GM13977 (cell line): ENCODE measurements around the gene PGS1.
A peak's percentile ranks its signal among the peaks of the same experiment; 100 is the strongest.

Experiments
- DNase-seq: peaks from one replicate; pipeline ENCODE4 v3.0.0; 2012; ENCODE audit warnings: low spot score
- in situ Hi-C: fragments of 300-500 bp; cut with MboI; formaldehyde crosslinking; loops from one replicate; pipeline ENCODE4 v1.12.0; 2022; ENCODE audit warnings: low sequenced_read_pairs, low pct_unique_long_range_greater_than_20kb, mixed read lengths, inconsistent platforms; ENCODE audit not compliant: unreplicated experiment
- TF ChIP-seq, protein P1 (sequence below): IDR thresholded peaks from 2 replicates; pipeline ENCODE4 v1.5.1; 2012; ENCODE audit warnings: mild to moderate bottlenecking, control low read depth; ENCODE audit not compliant: insufficient read depth; ENCODE audit errors: extremely low read depth, missing control alignments

PGS1 gene

DNA sequence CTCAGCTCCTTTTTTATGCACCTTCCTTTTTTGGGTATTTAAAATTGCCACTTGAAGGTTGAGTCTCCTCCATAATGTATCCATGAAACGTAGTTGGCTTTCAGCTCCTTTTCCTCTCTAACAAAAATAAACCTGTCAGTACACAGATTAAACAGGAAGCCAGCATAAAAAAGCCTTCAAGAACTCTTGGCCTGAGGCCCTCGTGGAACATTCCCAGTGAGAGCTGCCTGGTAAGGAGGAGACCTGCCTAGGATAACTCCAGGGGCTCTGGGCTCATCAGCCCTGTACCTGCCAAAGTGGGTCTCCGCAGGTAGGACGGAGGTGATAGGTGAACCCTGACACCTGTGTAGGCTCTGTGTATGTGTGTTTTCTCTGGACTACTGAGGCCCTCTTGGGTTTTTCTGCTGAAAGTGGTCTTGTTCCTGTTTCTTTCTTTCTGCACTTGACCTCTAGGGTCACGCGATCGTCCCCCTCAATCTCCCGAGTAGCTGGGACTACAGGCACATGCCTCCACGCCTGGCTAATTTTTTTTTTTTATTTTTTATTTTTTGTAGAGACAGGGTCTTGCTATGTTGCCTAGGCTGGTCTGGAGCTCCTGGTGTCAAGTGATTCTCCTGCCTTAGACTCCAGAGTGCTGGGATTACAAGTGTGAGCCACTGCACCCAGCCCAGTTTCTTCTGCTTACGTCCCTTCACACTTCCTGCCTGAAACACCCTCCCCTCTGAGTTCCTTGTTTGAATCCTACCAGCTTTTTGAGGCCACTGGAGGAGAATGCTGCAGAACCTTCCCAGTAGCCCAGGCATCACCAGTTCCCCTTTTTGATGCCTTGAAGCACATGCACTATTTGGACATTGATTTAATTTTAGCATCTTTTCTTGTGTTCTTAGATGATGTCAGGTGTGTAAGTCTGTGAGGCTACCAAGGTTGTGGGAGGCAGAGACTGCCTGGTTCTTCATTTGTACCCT, 9.8 kb downstream of the PGS1 start:
- in situ Hi-C loops, result no loop called here
- TF ChIP-seq, protein P1, sequence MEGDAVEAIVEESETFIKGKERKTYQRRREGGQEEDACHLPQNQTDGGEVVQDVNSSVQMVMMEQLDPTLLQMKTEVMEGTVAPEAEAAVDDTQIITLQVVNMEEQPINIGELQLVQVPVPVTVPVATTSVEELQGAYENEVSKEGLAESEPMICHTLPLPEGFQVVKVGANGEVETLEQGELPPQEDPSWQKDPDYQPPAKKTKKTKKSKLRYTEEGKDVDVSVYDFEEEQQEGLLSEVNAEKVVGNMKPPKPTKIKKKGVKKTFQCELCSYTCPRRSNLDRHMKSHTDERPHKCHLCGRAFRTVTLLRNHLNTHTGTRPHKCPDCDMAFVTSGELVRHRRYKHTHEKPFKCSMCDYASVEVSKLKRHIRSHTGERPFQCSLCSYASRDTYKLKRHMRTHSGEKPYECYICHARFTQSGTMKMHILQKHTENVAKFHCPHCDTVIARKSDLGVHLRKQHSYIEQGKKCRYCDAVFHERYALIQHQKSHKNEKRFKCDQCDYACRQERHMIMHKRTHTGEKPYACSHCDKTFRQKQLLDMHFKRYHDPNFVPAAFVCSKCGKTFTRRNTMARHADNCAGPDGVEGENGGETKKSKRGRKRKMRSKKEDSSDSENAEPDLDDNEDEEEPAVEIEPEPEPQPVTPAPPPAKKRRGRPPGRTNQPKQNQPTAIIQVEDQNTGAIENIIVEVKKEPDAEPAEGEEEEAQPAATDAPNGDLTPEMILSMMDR, result no peak
- peak; percentile 62 for DNase-seq

DNA sequence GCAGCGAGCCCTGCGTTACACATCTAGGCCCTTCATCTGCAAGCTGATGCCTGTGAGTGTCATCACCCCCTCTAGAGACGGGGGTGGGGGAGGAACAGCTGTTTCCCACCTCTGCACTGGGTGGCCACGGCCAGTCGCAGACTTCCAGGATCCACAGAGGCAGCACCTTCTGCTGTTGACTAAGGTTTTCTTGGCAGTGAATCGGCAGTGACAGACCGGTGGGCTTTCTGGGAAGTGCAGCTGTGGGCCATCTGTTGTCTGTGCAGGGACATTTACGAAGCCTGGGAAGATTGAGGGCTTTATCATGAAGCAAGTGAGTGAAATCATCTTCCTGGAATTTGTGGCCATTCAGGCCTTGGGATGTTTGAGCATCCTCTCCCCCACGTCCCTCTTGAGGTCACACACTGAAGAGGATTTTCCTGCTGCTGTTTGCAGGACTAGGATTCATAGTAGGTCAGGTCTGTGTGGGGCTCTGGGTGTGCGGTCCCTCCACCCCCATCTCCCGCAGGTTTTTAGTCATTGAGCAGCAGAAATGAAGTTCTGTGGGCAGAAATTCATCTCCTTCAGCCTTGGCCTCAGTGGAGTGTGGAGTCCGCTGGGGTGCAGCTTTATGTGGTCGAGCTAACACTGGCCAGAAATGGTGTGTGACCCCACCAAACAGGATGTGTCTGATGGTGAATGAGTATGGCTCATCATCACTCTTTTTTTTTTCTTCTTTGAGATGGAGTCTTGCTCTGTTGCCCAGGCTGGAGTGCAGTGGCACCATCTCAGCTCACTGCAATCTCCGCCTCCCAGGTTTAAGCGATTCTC, 12.0 kb downstream of the PGS1 start:
- DNase-seq, result no peak
- TF ChIP-seq, protein P1, result no peak
- in situ Hi-C loops, result no loop called here

DNA sequence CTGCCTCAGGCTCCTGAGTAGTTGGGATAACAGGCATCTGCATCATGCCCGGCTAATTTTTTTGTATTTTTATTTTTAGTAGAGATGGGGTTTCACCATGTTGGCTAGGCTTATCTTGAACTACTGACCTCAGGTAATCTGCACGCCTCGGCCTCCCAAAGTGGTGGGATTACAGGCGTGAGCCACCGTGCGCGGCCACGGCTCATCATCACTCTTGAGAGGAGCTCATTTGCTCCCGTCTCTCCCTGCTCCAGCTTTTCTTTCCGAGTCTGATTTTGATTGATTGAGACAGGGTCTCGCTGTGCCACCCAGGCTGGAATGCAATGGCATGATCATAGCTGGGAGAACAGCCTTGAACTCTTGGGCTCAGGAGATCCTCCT, 12.6 kb downstream of the PGS1 start:
- in situ Hi-C loops, result no loop called here
- TF ChIP-seq, protein P1, result no peak
- no peak for DNase-seq

DNA sequence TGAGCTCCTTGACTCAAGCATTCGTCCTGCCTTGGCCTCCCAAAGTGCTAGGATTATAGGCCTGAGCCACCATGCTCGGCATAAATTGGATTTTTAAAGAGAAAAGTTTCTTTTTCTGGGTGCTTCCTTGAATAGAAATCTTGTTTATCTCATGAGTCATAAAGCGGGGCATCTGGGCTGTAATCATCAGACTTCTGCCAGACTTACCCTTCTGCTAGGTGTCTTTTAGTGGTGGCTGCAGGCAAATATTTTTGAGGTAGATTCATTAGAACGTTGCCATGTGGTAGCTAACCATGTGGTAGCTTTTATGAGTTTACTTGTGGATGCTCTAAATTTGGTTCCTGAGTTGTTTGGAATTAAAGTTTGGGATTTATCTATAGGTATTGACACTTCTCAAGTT, 13.4 kb downstream of the PGS1 start:
- DNase-seq, result no peak
- TF ChIP-seq, protein P1, result no peak
- in situ Hi-C loops, result no loop called here

DNA sequence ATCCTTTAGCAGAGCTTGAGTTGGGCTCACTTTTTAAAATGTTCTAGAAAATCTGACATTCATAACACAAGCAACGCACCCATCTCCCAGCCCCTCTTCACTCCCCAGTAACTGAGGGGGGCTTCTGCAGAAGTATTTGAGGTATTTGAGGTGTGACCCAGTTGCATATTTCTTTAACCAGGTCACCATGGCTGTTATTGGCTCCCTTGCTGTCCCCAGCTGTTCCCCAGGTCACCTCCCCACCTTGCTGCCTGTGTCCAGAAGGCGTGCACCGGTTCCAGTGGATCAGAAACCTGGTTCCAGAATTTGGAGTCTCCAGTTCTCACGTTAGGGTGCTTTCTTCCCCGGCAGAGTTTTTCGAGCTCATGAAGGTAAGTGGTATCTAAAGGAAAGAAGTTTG, 13.8 kb downstream of the PGS1 start:
- in situ Hi-C loops, result no loop called here
- DNase-seq, result no peak
- TF ChIP-seq, protein P1, result no peak

DNA sequence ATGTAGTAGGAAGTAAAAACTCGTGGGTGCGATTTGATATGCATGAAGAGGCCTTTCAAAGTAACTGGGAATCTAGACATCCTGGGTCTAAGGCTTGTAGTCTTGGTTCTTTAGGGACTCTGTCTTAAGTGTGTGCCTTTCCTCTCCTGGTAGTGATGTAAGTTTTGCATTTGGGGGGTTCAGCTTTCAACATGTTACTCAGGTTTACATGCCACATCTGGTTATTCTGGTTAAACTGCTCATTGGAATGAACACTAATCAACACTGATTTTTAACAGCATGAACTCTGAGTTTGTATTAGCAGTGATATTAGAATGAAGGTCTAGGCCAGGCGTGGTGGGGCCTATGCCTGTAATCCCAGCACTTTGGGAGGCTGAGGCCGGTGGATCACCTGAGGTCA, 15.1 kb downstream of the PGS1 start:
- no peak for DNase-seq
- in situ Hi-C loops, result no loop called here
- TF ChIP-seq, protein P1, result no peak
